ENCODE data around the gene ARAP1.

DNA sequence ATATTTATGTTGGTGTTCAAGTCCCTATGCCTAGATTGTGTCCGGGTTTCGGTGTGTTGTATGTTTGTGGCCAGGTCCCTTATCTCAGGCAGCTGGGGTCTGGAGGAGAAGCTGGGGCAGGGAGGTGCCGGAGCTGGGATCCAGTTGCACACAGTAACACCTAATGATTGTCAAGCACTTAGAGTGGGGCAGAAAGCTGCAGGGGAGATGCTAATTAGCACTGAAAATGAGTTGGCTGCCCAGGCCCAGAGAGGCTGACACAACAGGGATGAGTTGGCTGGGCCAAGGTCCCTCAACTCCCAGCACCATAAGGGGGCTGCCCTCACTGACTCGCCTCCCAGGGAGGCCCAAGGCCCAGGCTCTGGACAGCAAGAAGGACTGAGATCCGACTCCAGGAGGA lies 90.2 kb downstream of the ARAP1 start:
- TF ChIP-seq, protein P1, sequence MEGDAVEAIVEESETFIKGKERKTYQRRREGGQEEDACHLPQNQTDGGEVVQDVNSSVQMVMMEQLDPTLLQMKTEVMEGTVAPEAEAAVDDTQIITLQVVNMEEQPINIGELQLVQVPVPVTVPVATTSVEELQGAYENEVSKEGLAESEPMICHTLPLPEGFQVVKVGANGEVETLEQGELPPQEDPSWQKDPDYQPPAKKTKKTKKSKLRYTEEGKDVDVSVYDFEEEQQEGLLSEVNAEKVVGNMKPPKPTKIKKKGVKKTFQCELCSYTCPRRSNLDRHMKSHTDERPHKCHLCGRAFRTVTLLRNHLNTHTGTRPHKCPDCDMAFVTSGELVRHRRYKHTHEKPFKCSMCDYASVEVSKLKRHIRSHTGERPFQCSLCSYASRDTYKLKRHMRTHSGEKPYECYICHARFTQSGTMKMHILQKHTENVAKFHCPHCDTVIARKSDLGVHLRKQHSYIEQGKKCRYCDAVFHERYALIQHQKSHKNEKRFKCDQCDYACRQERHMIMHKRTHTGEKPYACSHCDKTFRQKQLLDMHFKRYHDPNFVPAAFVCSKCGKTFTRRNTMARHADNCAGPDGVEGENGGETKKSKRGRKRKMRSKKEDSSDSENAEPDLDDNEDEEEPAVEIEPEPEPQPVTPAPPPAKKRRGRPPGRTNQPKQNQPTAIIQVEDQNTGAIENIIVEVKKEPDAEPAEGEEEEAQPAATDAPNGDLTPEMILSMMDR (conservative IDR thresholded peaks at IDR 0.05), result no peak
- no peak for TF ChIP-seq EZH2 (IDR thresholded peaks at IDR 0.05; ENCODE audit: low read depth)
